A204.1 (cell line): Measurements from ENCODE around the gene KSR1.

ENCODE experiments used
- FAIRE-seq: peaks from 2 replicates; lab custom pipeline; 2012; peaks lifted over from hg19 to GRCh38; lab: Jason Lieb, UNC

The KSR1 gene

GRCh38 chr17:27569884-27570577 is 113.8 kb downstream of the KSR1 start:
- no peak for FAIRE-seq

- no peak for FAIRE-seq
Measured at GRCh38 chr17:27570578-27570914, 114.3 kb downstream of the KSR1 start.

- FAIRE-seq, result no peak
Measured at GRCh38 chr17:27571563-27572352, 115.5 kb downstream of the KSR1 start.

- no peak for FAIRE-seq
Measured at GRCh38 chr17:27572665-27573064, 116.4 kb downstream of the KSR1 start.

- FAIRE-seq, result no peak
Measured at GRCh38 chr17:27573548-27573947, 117.3 kb downstream of the KSR1 start.

- no peak for FAIRE-seq
Measured at GRCh38 chr17:27573971-27574525, 117.8 kb downstream of the KSR1 start.

GRCh38 chr17:27575096-27575911 is 119.1 kb downstream of the KSR1 start:
- no peak for FAIRE-seq

GRCh38 chr17:27575912-27576252 is 119.6 kb downstream of the KSR1 start:
- no peak for FAIRE-seq

GRCh38 chr17:27576477-27577083 is 120.3 kb downstream of the KSR1 start:
- FAIRE-seq, result no peak

GRCh38 chr17:27577121-27577761 is 121.0 kb downstream of the KSR1 start:
- no peak for FAIRE-seq

- FAIRE-seq, result no peak
Measured at GRCh38 chr17:27577884-27578717, 121.9 kb downstream of the KSR1 start.

GRCh38 chr17:27578718-27579085 is 122.5 kb downstream of the KSR1 start:
- FAIRE-seq, result no peak

- no peak for FAIRE-seq
Measured at GRCh38 chr17:27579304-27579703, 123.1 kb downstream of the KSR1 start.

GRCh38 chr17:27579897-27580321 is 123.7 kb downstream of the KSR1 start:
- no peak for FAIRE-seq

GRCh38 chr17:27581016-27581415 is 124.8 kb downstream of the KSR1 start:
- no peak for FAIRE-seq

GRCh38 chr17:27582696-27583095 is 126.4 kb downstream of the KSR1 start:
- FAIRE-seq, result no peak

- FAIRE-seq, result no peak
Measured at GRCh38 chr17:27585153-27585681, 129.0 kb downstream of the KSR1 start.

GRCh38 chr17:27585792-27586191 is 129.5 kb downstream of the KSR1 start:
- FAIRE-seq, result no peak

- no peak for FAIRE-seq
Measured at GRCh38 chr17:27586203-27586721, 130.0 kb downstream of the KSR1 start.

GRCh38 chr17:27588354-27588753 is 132.1 kb downstream of the KSR1 start:
- no peak for FAIRE-seq

GRCh38 chr17:27590864-27591263 is 134.6 kb downstream of the KSR1 start:
- no peak for FAIRE-seq
